NCI-H187 (cell line): ENCODE results near the gene GNG14.
A peak's percentile ranks its signal among the peaks of the same experiment; 100 is the strongest.
"Not testable (repeated sequence)": the region's sequence is repeated elsewhere in the genome, so short reads cannot be mapped to it uniquely, and the experiment has no call there.

Experiments used
- DNase-seq, 2 experiments: peaks; one replicate each; lab custom pipeline; 2025; lab: John Stamatoyannopoulos, UW

GNG14 gene

GRCh38 chr19:12687496-12688196 lies at the start of gene GNG14:
GNG14 (plus strand) TSS chr19:12687998; CDS start chr19:12688049, 51 bp downstream.
- DNase-seq: no peak

DNA sequence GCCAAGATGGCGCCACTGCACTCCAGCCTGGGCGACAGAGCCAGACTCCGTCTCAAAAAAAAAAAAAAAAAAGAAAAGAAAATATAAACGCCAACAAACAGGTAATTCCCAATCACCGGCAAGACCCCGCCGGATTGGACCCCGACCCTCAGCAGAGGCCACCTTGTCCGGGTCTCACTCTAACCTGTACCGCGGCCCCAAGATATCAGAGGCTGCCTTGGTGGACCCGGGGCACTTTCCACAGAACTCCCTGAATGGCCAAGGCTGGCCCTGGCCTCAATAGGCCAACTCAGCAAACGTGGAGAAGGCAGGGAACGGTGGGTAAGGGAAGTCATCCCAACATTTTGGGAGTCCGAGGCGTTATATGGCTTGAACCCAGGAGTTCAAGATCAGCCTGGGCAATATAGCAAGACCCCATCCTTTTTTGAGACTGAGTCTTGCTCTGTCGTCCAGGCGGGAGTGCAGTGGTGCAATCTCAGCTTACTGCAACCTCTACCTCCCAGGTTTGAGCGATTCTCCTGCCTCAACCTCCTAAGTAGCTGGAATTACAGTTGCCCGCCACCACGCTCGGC lies 49.1 kb upstream of the GNG14 start:
- DNase-seq: no peak

GRCh38 chr19:12639901-12640613 lies 47.7 kb upstream of the GNG14 start:
- DNase-seq: peak in 1 of 2 experiments; percentile 3

- DNase-seq: no peak
Measured at GRCh38 chr19:12641456-12641855, 46.3 kb upstream of the GNG14 start.

GRCh38 chr19:12642506-12642905 lies 45.3 kb upstream of the GNG14 start:
- no peak for DNase-seq

- DNase-seq: not testable (repeated sequence)
Measured at GRCh38 chr19:12643716-12644115, 44.1 kb upstream of the GNG14 start.

DNA sequence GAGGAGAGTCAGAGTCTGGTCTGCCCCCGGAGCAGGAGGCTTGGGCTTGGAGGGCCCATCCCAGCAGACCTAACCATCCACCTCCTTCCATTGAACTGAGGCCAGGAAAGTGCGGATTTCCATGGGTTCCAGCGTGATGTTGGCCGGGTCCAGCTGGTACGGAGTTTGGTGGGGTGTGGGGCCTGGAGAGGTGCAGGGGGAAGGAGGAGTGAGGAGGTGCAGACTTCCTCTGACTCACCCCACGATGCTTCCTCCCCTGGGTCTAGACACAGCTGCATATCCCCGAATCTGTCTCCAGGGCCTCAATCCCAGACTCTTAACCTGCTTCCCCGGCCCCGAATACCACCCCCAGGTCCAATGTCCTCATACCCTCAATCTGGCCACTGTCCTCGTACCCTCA lies 41.2 kb upstream of the GNG14 start:
- no peak for DNase-seq

DNA sequence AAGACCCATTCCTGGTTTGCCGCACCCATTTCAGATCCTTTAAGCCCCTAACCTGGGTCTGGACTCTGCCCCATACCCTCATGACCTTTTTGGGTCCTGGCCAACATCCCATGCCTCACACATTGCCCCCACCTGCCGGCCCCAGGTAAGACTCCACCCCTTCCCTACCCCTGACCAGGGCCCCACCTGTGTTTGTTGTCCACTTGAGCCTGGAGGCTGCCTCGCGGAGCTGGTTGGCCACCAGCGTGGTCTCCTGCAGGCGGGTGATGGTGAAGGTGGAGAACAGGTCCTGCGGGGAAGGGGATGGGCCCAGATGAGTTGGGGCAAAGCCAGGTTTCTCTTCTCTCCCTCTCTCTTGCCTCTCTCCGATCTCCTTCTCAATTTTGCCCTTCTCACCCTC lies 40.8 kb upstream of the GNG14 start:
- DNase-seq: no peak

- DNase-seq: peak; percentile 5 to 42
Measured at GRCh38 chr19:12647490-12648071, 40.2 kb upstream of the GNG14 start.

DNA sequence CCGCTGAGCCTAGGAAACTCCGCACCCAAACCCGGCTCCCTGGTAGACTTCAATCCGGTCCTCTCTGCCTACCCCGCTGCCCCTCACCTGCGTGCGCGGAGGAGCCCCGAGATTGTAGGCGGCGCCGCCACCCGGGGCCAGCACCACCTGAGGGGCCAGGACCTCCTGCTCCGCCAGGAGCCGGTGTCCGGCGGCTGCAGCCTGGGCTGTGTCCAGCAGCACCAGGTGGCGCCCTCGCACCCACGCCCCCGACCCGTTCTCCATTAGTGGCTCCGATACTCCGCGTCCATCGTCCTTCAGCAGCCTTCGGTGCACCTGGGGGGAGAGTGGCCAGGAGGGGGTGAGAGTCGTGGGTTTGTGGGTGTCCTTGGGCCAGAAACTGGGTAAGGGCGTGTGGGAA lies 39.7 kb upstream of the GNG14 start:
- no peak for DNase-seq

GRCh38 chr19:12649941-12650340 lies 37.9 kb upstream of the GNG14 start:
- no peak for DNase-seq

DNA sequence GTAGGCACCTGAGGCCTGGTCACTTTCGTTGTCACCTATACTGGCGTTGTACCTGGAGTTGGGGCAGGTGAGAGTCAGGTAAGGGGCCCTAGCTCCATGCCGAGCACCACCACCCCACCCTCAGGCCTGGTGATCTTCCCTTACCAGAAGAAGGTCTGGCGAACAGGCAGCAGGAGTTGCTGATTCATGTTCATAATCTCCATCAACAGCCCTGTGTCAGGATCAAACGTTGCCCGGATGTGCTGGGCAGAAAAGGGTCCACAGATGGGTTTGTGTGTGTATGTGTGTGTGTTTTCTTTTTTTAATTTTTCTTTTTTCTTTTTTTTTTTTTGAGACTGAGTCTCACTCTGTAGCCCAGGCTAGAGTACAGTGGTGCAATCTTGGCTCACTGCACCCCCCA lies 35.6 kb upstream of the GNG14 start:
- no peak for DNase-seq

DNA sequence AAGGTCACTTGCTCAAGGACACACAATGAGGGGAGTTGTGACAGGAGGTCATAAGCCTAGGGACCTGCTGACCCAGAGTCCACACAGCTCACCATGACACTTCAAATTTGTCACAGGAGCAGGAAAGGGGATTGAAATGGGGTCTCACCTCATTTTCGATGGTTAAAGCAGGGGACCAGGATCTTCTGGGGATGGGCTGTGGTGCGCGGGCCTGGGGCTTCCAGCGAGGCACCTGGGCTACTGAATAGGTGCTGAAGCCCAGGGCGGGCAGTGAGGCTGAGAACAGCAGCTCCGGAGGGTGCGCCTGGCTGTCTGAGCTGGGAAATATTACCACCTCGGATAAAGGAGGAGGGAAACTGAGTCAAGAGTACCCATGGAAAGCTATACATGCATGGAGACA lies 32.3 kb upstream of the GNG14 start:
- DNase-seq: no peak

DNA sequence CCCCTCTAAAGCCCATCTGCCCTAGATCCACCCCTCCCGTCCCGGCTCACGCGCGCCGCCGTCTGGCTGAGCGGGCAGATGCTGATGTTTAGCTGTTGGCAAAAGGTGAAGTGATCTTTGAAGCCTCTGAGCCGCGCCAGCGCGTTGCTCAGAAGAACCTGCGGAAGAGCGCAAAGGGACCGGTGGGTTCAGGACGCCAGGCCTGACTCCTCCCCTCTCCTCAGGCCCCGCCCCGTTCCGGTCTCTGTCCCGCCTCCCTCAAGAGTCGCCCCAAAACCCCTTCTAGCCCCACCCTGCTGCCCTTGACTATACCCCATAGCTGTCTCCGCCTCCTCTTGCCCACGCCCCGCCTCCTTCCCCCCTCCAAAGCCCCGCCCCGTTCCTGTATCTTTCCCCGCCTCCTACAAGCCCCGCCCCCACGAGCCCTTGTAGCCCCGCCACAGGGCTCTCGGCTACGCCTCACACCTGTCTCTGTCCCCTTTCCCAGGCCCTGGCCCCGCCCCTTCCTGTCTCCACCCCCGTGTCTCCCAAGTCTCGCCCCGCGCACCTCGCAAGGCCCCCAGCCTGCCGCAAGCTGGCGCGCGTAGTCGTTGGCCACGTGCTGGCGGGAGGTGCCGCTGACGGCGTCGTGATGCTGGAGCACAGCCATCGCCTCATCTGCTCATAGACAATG lies 30.8 kb upstream of the GNG14 start:
- DNase-seq: no peak

DNA sequence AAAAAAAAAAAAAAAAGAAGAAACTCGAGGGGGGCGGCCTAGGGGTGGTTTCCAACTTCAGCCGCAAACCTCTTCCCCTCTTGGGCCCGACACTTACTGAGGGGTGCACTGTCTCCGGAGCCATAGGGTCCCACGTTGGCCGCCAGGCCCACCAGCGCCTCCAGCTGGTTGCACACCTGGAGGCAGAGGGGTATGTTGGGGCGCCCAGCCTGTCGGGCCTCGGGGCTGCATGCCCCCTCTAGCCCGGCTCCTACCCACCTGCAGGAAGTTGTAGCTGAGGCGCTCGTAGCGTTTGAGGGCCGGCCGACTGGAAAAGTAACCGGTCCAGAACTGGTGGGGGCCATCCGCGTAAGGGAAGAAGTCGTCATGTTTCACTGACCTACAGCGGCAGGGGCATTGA lies 29.8 kb upstream of the GNG14 start:
- DNase-seq: no peak

- DNase-seq: no peak
Measured at GRCh38 chr19:12660980-12661379, 26.8 kb upstream of the GNG14 start.

GRCh38 chr19:12664406-12665280 lies 23.2 kb upstream of the GNG14 start:
- no peak for DNase-seq

DNA sequence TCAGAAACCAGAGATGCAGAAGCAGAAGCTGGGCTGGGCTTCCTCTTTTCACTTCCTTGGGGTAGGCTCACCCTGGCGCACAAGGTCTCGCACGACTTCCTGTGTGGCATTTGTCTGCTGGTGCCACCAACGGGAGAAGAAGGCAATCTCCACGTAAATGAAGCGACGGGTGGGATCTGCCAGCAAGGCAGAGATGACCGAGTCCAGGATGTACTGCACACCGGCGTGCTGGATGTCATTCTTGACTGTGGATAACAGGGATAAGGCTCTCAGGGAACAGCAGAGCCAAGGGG lies 22.6 kb upstream of the GNG14 start:
- no peak for DNase-seq

GRCh38 chr19:12665671-12666264 lies 22.0 kb upstream of the GNG14 start:
- no peak for DNase-seq

DNA sequence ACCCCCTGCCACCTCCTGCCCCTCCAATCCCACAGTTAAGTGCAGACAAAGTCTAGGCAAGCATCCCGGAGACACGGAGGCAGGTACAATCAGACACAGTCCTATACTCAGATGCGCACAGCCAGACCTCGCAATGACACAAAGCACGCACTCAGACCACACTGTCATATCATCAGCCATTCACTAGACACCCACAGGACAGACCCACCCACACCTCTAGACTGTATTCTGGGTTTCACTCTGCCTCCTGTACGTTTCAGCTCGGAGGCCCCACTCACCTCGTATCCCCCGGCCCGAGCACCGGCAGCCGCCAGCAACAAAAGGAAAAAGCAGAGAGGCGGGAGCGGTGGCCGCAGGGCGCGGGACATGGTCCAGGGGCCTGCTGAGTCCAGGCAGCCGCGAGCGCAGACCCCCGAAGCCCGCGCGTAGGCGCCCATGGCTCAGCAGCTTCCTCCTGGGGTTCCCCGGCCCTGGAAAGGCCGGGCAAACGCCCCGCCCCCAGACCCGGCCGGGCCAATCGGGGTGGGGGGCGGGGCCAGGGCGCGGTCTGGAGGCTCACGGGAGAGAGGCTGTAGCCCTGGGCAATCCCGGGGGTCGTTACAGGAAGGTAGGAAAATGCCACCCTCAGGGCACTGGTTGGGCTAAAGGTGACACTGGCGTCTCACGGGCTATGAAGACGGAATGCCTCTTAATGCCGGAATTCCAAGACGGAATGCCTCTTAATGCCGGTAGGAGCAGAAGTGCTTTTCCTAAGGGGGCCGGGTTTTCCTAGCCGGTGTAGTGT lies 21.3 kb upstream of the GNG14 start, which contains the start of the genes MAN2B1 and WDR83:
TSS of gene MAN2B1 (minus strand) at position 478 of the 784 bp plus-strand sequence. CDS start at position 437, 41 bp downstream.
TSS of gene WDR83 (plus strand) at position 543 of the 784 bp plus-strand sequence. CDS start 2,984 bp downstream, outside the sequence.
- DNase-seq: peak; percentile 30 to 67
